AG09309 (cell line): Measurements from ENCODE around the gene SPRR5.

ENCODE experiments used
- DNase-seq: peaks from one replicate; pipeline ENCODE4 v3.0.0-alpha.2; 2010; ENCODE audit warnings: low read depth
- H3K4me3 ChIP-seq: 2 replicates; pipeline ENCODE4 v1.5.1; 2011; ENCODE audit warnings: mild to moderate bottlenecking, low read depth, low read length, moderate library complexity; ENCODE audit not compliant: control insufficient read depth
- TF ChIP-seq, protein P1 (sequence below): IDR thresholded peaks from 2 replicates; pipeline ENCODE4 v1.5.1; 2011; ENCODE audit warnings: mild to moderate bottlenecking, low read depth, low read length, inconsistent platforms; ENCODE audit not compliant: insufficient read depth, control insufficient read depth; ENCODE audit errors: missing control alignments

The SPRR5 gene

DNA sequence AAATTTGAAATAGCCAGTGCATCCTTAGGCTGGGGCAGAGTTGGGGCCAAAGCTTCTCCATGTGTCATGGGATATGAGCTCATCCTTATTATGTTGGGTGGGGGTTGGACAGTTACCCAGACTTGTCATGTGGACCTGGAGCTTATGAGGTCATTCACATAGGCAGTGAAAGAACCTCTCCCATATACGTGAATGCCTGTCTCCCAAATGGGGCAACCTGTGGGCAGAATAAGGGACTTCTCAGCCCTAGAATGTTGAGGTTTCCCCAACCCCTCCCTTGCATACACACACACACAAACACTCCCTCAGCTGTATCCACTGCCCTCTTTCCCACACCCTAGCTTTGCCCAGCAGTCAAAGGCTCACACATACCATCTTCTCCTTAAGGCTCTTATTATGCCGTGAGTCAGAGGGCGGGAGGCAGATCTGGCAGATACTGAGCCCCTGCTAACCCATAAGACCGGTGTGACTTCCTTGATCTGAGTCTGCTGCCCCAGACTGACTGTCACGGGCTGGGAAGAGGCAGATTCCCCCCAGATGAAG, 40.9 kb upstream of the SPRR5 start:
- TF ChIP-seq, protein P1, sequence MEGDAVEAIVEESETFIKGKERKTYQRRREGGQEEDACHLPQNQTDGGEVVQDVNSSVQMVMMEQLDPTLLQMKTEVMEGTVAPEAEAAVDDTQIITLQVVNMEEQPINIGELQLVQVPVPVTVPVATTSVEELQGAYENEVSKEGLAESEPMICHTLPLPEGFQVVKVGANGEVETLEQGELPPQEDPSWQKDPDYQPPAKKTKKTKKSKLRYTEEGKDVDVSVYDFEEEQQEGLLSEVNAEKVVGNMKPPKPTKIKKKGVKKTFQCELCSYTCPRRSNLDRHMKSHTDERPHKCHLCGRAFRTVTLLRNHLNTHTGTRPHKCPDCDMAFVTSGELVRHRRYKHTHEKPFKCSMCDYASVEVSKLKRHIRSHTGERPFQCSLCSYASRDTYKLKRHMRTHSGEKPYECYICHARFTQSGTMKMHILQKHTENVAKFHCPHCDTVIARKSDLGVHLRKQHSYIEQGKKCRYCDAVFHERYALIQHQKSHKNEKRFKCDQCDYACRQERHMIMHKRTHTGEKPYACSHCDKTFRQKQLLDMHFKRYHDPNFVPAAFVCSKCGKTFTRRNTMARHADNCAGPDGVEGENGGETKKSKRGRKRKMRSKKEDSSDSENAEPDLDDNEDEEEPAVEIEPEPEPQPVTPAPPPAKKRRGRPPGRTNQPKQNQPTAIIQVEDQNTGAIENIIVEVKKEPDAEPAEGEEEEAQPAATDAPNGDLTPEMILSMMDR: no peak
- H3K4me3 ChIP-seq: no peak overlapping the region
- no peak for DNase-seq

DNA sequence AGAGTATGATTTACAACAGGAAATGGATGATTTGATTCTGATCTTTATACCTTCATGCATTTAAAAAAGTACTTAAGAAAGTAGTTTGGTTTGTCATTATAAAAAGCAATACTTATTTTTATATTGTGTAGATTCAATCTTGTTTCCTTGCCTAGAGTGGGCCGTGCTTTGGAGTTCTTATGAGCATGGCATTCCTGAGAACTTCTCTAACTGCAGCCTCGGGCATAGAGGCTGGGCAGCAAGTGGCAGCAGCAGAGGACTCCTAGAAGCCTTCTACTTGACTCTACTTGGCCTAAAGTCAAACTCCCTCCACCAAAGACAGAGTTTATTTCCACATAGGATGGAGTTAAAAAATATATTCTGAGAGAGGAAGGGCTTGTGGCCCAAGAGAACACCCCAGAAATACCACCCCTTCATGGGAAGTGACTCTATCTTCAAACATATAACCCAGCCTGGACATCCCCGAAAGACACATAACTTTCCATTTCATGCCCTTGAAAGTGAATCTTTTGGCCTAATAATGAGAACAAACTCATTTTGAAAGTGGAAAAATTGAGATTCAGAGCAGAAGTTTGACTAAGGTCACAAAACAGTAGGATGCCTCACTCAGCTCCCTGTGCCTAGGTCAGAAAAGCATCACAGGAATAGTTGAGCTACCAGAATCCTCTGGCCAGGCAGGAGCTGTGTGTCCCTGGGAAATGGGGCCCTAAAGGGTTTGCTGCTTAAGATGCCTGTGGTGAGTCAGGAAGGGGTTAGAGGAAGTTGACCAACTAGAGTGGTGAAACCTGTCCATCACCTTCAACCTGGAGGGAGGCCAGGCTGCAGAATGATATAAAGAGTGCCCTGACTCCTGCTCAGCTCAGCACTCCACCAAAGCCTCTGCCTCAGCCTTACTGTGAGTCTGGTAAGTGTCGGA, 39.1 kb upstream of the SPRR5 start, which contains the start of gene IVL:
TSS of gene IVL (plus strand) at position 861 of the 916 bp plus-strand sequence. CDS start 1,252 bp downstream, outside the sequence.
- H3K4me3 ChIP-seq: no peak within 1 kb of the TSS
- no peak for DNase-seq
- TF ChIP-seq, protein P1: no peak

DNA sequence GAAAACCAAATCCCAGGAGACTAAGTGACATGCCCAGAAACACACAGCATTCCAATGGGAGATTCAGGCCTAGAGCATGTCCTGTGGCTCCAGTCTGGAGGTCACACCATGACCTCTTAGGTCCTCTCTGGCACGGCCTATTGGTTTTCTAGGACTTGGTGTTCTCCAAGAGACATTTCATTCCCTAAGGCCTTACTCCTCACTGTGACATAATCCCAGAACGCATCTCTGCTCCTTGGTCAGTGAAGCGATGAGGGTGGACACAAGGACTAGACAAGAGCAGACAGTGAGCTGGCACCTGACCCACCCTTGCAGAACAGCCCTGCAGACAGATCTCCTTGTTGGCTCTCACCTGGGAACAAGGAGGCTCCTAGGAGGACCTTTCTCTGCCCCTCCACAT, 37.8 kb upstream of the SPRR5 start:
- TF ChIP-seq, protein P1: no peak
- H3K4me3 ChIP-seq: no peak overlapping the region
- no peak for DNase-seq

DNA sequence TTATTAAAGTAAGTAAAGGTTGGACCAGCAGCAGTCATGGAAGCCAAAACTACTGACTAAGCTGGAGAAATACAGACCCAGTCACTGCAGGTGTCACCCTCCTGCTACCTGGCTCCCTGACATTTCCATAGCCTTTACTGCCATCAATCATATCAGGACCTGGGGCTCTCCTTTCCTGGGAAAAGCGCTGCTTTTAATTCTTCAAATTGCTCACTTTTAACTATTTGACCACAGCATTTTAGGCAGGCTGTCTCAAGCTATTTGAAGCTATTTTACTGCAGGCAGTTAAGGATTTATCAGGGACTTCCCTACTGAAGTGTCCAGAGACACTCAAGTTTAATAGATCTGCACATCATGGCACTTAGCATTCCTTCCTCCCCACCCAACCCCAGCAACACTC, 34.5 kb upstream of the SPRR5 start:
- TF ChIP-seq, protein P1: no peak
- no peak for DNase-seq
- no peak overlapping the region for H3K4me3 ChIP-seq

DNA sequence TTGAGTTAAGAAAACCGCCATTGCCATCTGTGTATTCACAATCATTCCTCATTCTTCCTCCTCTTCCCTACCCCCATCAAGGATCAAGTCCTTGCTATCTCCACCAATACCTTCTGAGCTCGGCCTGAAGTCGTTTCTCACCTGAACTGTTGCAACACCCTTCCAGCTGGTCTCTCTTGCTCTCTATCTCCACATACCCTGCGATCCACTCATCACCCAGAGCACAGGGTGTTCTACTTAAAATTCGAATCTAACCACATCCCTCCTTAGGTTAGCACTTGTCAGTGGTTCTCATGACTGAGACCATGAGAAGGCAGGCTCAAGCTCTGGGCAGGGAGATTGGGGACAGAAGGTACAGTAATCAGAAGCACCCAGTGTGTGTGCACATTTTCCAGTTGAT, 34.1 kb upstream of the SPRR5 start:
- TF ChIP-seq, protein P1: no peak
- no peak for DNase-seq
- no peak overlapping the region for H3K4me3 ChIP-seq

DNA sequence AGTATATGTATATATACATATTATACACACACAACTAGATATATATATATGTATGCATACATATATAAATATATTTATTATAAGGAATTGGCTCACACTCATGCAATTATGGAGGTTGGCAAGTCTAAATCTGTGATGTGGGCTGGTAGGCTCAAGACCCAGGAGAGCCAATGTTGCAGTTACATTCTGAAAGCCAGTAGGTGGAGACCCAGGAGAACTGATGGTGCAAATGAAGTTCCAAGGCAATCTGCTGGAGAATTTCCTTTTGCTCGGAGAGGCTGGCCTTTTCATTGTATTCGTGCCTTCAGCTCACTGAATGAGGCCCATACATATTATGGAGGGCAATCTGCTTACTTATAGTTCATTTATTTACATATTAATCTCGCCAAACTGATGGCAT, 29.2 kb upstream of the SPRR5 start:
- H3K4me3 ChIP-seq: no peak overlapping the region
- no peak for DNase-seq
- TF ChIP-seq, protein P1: no peak
